ENCODE measurements around the gene PTPN23.
"Not testable (repeated sequence)": the region's sequence is repeated elsewhere in the genome, so short reads cannot be mapped to it uniquely, and the experiment has no call there.

PTPN23 gene

DNA sequence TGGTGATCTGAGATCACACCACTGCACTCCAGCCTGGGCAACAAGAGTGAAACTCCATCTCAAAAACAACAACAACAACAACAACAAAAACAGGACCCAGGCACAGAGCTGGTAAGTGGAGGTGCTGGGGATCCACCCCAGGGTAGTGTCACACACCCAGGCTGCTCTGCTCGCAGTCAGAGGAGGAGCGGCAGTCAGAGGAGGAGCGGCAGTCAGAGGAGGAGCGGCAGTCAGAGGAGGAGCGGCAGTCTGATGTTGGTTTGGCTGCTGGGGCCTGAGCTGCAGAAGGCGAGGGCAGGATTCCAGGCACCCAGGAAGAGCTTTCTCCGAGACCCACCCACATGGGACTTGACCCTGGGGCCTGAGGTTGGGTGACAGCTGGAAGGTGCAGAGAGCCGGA lies 10.8 kb upstream of the PTPN23 start:
- DNase-seq (ENCODE audit: low read depth, low spot score): not testable (repeated sequence)

DNA sequence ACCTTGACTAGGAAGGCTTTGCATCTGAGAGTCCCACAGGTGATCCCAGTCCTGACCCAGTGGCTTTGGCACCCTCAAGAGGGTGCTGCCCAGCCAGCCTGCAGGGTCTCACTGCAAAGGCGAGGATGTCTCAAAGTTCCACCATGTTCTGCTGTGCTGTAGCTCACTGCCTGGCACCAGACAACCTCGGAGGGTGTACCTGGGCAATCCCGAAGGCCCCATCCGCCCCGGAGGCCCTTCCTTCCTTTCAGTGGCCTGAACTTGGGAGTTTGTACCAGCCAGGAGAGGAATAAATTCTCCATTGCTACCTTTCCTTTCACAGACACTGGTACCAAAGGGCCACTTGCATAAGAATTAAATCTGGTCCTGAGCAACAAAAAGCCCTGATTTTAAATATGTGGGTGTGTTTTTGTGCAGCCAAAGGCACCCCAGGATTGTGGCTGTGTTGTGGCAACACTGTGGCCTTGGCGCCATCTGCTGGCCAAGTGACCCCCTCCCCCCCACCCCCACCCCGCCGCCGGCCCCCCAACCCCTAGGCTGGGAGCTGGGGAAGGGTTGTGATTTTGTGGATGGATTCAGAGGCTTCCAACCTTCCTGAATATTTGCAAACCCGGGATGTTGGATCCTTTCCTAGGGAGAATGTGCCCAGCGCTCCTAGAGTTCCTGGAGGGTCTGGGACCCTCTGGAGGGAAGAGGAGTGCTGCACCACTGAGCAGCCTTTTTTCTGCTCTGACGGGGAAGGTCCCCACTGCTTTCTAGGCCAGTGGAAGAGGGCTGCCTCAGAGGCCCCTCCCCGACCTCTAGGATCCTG lies 9.7 kb upstream of the PTPN23 start:
- no peak for DNase-seq (ENCODE audit: low read depth, low spot score)

DNA sequence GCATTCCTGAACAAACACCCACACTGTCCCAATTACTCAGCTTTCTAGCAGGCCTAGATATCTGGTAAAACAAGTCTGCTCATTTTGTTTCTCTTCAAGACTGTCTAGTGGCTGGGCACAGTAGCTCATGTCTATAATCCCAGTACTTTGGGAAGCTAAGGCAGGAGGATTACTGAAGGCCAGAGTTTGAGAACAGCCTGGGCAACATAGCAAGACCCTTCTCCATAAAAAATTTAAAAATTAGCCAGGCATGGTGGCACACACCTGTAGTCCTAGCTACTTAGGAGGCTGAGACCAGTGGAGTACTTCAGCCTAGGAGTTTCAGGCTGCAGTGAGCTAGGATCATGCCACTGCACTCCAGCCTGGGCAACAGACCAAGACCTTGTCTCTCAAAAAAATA lies 6.2 kb upstream of the PTPN23 start:
- DNase-seq (ENCODE audit: low read depth, low spot score): no peak

DNA sequence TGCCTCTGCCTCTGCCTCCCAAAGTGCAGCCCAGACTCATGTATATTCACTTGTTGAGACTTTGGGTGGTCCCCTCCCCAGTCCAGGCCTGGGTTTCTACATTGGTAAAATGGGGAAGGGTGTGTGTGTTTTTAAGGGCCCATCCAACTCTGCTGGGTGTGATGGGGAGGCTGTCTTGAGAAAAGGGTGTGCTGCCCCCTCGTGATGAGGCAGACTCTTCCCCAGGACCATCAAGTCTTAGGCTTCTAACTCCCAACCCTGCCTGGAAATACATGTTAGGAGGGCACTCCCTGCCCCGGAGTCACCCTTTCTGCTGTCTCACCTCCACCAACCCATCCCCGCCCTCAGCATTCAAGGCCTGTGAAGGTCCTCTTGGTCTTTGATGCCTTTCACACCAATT lies 4.4 kb upstream of the PTPN23 start:
- DNase-seq (ENCODE audit: low read depth, low spot score): no peak

DNA sequence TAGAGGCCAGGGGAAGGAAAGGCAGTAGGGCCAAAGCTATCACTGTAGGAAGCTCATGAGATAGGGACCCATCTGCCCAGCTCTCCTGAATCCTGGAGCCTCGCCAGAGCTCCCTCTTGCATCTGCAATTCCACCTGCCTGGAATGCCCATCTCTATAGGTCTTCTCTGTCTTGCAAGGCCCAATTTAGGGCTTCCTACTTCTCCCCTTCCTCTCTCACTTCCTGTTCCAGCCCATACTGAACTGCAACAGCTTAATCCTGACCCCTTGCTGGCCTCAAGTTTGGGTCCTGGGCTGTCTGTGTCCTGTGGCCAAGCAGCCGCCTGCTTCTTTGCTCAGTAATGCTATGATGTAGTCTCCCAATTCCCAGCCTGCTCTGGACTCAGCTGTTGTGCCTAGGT lies 3.6 kb upstream of the PTPN23 start:
- DNase-seq (ENCODE audit: low read depth, low spot score): no peak

DNA sequence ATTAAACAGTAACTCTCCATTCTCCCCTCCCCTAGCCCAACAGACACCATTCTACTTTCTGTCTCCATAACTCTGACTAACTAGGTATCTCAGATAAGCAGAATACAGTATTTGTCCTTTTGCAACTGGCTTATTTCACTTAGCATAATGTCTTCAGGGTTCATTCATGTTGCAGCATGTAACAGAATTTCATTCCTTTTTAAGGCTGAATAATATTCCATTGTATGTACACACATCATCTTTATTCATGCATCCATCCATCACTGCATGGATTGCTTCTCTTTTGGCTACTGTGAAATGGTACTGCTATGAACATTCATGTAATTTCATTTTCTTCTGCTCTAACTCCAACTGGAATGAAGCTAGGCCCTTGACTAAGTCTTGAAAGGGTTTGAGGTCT lies 2.0 kb upstream of the PTPN23 start:
- DNase-seq (ENCODE audit: low read depth, low spot score): no peak

DNA sequence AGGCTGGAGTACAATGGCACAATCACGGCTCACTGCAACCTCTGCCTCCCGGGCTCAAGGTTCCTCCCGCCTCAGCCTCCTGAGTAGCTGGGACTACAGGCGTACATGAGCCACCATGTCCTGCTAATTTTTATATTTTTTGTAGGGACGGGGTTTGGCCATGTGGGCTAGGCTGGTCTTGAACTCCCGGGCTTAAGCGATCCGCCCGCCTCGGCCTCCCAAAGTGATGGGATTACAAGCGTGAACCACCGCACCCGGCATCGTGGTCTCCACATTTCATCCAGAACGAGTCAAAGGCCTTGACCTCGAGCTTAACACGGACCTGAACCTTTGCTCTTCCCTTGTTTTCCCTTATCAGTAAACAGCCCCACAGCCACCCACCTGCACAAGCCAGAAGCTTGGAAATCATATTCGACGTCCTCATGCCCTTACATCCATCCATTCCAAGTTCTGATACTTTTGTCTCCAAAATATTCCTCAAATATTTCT lies 1.4 kb upstream of the PTPN23 start:
- no peak for DNase-seq (ENCODE audit: low read depth, low spot score)

DNA sequence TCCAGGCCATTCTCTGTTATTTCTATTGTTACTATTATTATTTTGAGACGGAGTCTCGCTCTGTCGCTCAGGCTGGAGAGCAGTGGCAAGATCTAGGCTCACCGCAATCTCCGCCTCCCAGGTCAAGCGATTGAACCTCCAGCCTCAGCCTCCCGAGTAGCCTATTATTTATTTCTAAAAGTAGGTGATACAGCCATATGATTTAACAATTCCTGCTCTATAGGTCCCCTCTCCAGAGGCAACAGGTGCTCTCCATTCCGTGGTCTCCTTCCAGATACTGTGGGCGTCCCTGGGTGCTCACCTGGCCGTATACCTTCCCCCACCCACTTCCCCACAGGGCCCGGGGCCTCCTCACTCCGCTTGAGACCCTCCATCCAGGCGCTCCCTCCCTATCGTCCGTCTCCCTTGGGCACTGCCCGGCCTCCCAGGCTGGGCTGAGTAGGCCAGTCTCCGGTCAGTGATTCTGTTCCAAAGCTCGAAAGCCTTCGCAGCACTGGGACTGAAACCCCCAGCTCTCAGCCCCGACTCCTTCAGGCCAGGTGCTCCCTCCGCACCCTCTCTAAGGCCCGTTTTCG lies 708 bp upstream of the PTPN23 start:
- no peak for DNase-seq (ENCODE audit: low read depth, low spot score)

DNA sequence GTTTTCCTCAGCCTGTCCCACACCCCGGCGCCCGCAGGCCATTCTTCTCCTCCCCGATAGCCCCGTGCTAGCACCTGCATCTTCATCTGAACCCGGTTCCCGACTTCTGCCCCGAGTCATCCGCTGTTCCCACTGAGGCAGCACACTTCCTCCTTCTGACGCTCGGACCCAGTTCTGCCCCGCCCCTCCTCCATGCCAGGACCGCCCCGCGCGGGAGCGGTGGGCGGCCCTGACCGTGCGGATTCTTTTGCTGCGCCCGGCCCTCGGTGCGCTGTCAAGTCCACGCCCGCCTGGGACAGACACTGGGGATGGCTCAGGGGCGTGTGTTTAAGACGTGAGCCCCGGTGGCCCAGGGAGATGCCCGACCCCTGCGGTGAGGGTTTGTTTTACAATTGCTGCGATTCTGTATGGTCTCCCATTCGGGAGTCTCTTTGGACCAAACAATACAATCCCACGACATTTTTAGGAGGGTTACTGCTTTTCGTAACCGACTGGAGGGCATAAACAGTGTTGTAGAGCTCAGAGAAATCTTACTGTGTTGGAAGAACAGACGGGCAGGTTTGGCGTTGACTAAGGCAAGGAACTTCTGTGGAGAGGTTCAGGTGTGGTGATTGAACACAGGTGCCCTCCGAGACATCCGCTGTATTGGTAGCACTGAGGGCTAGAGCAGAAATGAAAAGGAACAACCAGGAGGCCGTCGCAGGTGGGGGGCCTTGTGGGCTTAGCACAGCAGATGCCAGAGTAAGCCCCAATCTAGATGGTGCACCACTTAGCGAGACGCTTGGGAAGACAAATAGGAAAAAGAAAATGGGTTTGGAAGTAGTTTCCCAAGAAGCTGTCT lies 716 bp downstream of the PTPN23 start:
- peak; percentile 63 for DNase-seq (ENCODE audit: low read depth, low spot score)

DNA sequence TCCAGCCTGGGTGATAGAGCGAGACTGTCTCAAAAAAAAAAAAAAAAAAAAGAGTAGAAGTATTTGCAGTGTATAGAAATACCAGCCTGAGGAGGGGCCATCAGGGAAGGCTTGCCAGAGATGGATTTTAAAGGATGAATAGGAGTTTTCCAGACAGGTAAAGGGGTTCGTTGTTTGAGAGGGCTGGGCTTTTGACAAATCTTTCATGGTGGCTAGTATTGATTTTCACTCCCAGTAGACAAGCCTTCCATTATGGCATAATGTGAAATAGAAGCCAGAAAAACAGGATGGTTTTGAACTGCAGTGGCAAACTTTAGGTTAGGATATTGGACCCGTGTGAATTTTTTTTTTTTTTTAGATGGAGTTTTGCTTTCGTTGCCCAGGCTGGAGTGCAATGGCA lies 3.6 kb downstream of the PTPN23 start:
- DNase-seq (ENCODE audit: low read depth, low spot score): no peak

DNA sequence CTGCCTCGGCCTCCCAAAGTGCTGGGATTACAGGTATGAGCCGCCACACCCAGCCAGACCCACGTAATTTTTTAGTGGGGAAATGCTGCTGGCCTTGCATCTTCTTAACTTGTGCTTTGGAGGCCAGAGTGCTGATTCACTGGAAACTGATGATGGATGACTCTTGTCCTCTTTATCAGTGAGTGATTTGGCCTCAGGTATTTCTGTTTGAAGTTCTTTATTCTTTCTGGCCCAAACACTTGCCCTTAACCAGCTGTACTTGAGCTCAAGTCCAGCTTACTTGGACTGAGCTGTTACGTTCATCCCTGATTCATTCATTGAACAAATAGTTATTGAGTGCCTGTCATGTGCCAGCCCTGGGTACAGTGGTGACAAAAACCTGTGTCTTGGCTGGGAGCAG lies 4.2 kb downstream of the PTPN23 start:
- no peak for DNase-seq (ENCODE audit: low read depth, low spot score)

DNA sequence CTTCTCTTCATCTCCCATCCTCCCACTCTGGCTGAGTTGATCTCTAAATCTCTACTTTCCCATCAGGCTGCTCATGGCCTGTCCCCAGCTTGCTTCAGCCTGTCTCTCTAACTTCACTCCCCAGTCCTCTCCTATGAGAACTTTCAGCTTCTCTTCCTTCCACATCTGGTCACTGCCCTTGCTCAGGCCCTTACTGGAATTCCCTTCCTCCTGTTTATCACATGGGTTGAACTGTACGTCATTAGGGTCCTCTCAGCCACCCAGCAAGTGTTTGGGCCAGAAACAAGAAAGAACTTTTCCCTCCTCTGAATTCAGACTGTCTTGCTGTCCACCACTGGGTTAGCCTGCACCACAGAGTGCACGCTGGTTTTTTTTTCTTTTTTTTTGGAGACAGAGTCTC lies 5.0 kb downstream of the PTPN23 start:
- DNase-seq (ENCODE audit: low read depth, low spot score): no peak

DNA sequence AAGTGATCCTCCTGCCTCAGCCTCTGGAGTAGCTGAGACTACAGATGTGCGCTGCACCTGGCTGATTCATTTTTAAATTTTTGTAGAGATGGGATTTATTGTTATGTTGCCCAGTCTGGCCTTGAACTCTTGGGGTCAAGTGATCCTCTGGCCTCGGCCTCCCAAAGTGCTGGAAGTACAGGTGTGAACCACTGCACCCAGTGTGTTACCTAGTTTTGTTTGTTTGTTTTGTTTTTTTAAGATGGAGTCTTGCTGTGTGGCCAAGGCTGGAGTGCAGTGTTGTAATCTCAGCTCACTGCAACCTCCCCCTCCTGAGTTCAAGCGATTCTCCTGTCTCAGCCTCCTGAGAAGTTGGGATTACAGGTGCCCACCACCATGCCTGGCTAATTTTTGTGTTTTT lies 12.1 kb downstream of the PTPN23 start:
- DNase-seq (ENCODE audit: low read depth, low spot score): no peak

DNA sequence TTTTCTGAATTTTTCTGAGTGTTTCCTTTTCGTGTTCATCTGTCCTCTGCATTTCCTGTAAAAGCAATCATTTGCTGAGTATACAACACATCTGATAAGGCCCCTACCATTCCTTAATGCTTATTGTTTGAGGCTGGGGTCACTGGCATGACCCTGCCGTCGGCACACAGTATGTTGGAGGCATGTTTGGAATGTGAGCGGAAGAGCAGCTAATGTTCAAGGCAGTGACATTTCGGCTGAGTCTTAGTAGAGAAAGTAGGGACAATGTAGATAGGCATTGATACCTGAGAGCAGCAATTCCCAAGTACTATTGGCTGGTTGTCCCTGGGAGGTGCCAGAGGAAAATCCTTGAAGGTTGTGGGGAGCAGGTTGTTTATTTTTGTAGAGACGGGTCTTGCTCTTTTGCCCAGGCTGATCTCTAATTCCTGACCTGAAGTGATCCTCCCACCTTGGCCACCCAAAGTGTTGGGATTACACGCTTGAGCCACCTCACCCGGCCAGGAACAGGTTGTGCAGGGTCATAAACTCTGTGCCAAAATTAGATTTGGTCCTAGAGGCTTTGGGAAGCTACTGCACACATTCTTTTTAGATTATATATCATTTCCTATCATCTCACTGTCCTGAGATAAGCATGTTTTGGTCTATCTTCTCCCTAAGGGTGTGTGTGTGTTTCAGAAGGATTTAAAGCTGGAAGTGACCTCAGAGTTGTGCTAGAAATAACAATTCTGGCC lies 13.5 kb downstream of the PTPN23 start:
- no peak for DNase-seq (ENCODE audit: low read depth, low spot score)

DNA sequence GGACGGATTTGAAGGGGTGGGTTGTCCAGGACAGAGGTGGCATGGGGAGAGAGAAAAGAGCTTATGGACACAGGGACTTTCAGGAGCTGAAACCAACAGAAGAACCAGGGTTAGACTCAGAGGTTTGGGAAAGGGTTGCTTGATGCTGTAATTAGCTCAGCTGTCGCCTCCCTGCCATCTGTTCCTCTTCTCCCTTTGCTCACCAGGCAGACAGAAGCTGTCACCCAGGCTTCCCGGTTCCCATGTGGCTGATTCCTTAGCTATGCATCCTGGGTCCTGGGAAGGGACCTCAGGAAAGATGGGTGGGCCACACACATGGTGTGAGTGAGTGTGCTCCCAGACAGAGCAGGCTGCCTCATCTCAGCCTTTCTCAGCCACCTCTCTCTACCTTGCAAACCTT lies 14.1 kb downstream of the PTPN23 start:
- DNase-seq (ENCODE audit: low read depth, low spot score): no peak

DNA sequence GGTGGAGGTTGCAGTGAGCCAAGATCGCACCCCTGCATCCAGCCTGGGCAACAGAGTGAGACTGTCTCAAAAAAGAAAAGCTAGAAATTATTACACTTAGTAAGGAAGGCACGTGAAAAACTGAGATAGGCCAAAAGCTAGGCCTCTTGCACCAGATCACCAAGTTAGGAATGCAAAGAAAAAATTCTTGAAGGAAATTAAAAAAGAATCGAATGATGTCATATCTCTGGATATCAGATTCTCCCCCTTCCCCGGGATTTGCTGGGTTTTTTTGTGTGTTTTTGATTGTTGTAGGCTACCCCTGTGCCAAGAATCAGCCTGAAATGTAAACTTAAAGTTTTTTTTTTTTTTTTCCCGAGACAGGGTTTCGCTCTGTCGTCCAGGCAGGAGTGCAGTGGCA lies 17.4 kb downstream of the PTPN23 start:
- no peak for DNase-seq (ENCODE audit: low read depth, low spot score)

DNA sequence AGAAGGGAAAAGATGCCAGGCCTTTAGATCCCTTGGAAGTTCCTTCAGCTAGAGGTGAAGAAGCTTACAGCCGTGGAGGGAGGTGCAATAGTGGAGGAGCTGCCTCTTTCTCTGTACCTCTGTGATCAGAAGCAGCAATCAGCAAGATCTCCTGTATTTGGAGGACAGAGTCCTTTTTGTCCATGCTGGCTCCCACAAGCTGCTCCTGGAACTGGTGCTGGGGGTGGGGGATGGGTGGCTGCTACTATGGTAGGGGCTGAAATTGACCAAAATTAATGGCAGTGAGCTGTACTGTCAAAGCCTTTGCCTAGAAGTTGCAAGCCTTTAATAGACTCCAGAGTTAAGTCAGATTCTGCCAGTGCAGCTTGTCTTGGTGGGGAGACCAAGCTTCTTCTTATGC lies 18.2 kb downstream of the PTPN23 start:
- DNase-seq (ENCODE audit: low read depth, low spot score): no peak

DNA sequence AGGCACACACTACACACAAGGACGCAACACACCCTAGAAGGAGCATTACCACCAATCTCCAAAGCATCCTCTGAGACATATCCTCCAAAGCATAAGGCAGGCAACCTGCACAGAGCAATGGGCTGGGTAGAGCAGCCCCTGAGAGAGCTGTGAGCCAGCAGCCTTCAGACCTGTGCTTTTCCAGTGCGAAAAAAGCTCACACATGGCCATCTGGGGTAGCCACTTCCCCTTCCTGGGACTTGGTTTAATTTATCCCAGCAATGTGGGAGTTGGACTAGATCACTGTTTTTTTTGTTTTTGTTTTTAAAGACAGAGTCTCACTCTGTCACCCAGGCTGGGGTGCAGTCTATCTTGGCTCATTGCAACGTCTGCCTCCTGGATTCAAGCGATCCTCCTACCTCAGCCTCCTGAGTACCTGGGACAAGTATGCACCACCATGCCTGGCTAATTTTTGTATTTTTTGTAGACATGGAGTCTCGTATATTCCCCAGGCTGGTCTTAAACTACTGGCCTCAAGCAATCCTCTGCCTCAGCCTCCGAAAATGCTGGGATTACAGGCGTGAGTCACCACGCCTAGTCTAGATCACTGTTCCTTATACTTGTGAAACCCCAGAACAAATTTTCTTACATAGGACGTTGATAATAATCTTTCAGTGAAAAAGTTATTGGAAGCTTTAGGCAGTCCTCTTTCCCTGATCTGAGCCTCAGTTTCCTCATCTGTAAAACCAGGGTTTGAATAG lies 18.9 kb downstream of the PTPN23 start:
- no peak for DNase-seq (ENCODE audit: low read depth, low spot score)

DNA sequence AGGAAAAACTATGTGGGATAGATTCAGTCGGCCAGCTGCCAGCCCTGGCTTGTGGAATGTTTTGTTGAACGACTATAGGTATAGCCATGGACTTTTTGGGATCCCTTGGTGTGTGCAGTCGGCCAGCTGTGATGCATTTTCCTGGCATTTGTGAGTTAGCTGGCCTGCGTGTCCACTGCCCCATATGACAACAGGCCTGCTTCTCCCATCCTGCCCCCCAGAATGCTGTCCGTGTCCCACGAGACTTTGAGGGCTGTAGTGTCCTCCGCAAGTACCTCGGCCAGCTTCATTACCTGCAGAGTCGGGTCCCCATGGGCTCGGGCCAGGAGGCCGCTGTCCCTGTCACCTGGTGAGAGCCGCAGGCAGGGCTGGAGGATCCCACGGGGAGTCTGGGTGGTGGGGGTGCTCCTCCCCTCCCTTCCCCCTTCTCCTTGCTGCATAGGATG lies 23.6 kb downstream of the PTPN23 start:
- no peak for DNase-seq (ENCODE audit: low read depth, low spot score)

DNA sequence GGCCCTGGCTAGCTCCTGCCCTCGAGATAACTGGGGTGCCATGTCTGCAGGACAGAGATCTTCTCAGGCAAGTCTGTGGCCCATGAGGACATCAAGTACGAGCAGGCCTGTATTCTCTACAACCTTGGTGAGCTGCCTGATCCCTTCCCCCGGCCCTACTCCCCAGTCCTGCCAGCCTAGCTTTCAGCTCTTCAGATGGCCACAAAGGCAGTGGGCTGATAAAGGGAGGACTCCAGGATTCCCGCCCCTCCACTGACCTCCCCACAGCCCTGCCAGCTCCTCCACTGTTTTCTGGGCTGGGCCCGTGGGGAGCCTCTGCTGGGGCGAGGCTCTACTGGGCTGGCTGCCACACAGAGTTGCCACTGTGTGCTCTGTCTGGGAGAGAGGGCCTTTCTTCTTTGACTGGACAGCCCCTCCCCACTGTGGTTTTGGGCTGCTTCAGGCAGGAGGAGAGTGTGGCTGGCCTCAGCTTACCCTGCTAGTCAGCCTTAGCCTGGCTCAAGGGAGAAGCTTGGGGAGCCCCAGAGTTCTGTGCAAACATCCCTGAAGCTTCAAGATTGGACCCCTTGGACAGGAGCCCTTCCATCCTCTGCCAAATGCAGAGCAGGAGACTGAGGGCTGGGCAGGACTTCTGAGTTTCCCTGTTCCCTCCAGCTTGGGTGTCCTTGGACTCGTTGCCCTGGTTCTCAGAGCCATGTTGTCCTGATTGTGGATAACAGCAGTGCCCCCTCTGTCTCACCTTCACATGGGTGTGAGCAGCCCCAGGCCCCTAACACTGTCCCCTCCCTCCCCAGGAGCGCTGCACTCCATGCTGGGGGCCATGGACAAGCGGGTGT lies 24.4 kb downstream of the PTPN23 start:
- no peak for DNase-seq (ENCODE audit: low read depth, low spot score)
